8988T (cell line): Measurements from ENCODE around the gene MAGI1.
"Not testable (repeated sequence)": the region's sequence is repeated elsewhere in the genome, so short reads cannot be mapped to it uniquely, and the experiment has no call there.

Source experiments
- DNase-seq: peaks from one replicate; pipeline ENCODE4 v3.0.0; 2011

The MAGI1 gene

DNA sequence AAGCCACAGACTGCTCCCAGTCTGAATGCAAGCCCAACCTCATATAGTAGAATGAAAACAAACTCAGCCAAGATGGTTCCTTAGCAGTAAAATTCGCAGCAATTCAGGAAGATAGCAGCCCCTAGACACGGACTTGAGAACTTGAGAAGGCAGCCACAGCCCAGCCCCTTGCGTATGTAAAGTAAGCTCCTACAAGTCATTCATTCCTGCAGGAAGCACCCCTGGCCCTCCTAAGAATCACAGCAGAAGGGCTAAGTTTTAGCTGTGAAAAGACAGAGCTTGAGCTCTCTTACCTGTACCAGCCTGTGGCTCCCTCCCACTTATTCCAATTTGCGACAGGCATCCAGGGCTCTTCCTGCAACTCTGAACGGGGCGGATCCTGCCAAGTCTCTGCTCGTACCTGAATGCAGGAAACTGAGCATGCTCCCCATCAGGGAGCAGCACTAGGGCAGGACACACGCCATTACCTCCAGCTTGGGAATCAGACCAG, 136.4 kb downstream of the MAGI1 start:
- no peak for DNase-seq

DNA sequence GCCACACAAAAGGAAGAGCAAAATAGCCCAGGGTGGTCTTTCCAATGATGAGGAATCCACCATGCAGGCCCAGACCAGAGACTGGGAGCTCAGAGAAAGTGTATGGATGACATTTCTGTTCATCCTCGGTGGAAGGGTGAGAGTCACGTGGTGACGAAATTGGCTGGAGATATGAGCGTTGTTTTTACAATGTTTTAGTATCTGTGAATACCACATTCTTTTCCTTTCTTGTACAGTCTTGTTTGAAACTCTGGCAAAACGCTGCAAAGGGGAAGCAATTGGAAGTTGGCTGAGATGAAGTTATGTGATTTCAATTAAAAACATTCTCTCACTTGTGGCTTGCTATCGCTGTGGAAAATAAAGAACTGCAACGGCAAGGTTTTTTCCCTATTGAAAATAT, 137.5 kb downstream of the MAGI1 start:
- DNase-seq: no peak

DNA sequence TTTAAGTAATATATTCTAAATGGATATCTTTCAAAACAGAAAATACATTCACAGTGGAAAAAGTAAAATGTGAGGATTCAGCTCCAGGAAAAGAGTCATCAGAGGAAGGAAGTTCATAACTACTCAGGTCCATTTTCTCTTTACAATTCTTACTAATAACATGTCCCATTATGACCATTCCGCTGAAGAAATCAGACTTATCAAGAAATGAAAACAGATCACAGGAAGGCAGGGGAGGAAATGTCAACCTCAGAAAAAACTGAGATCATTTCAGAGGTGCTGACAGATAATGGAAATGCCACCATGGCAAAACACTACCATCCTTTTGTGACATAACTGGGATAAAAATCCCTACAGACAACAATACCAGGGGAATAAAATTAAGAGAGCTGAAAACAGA, 139.5 kb downstream of the MAGI1 start:
- no peak for DNase-seq

DNA sequence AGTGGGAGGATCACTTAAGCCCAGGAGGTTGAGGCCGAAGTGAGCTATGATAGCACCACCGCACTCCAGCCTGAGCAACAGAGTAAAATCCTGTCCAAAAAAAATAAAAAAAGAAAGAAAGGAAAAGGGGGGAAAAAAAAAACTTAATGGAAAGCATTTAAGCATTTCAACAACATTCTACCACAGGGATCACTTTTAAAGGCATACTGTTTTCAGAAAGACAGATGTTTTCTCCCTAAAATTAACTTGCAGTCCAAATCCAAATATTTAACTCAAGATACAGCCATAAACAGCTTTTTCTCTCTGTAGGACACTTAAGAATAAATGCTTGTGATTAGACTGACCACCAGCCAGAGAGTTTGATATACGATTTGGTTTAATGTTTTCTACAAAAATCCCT, 141.0 kb downstream of the MAGI1 start:
- DNase-seq: no peak

DNA sequence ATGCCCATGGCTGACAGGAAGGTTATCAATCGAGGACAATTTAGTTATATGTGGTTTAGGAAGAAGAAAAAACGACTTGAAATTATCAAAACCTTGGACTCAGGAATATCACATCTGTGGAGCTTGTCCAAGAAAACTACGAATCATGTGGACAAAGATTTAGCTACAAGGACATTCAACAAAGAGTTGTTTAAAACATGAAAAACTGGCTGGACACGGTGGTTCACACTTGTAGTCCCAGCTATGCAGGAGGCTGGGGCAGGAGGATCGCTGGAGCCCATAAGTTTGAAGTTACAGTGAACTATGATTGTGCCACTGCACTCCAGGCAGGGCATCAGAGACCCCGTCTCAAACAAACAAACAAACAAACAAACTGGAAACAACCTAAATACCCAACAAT, 142.4 kb downstream of the MAGI1 start:
- DNase-seq: no peak

DNA sequence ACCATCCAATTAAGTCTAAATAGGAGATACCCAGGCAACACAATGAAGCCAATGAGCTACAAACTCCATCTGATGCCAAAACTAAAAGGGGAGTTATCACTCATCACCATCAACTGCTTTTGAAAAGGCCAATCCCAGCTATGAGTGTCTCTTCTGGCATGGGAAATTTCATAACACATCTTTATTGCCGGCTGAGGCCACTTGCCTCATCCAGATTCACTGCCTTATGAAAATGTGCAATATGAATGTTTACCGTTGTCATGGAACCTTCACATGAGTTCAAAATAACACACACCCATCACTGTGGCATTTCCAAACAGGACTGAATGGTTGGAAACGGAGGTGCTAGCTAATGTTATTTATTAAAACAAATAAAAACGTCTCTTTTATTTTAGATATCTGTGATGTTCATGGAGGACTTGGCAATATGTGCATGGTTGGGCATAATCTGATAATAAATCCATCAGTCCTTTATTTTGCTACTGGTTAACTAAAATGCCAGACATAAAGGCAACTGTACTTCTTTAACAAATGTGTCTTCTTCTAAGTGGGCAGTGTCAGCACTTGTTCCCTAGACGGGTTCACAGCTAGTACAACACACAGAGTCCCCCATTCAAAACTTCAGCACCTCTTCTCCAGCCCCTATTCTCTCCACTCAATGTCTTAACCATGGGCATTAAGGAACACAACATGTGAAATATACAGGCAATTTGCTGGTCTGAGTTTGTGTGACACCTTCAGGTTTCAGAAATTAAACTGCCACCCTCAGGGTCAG, 143.9 kb downstream of the MAGI1 start:
- no peak for DNase-seq

DNA sequence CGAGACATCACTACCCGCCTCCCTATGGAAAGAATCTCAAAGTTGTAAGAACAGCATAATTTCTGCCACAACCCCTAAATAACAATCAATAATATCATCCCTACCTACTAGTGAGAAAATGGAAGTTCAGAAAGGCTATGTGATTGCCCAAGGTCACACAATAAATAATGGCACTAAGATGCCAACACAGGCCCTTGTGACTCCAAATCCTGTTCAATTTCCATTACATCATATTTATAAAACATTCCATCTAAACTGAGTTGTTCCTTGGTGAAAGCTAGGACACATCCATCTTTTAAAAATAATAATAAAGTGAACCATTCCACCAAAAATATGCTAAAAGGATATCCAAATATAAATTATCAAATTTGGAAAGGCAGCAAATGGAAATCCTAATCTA, 144.6 kb downstream of the MAGI1 start:
- no peak for DNase-seq

DNA sequence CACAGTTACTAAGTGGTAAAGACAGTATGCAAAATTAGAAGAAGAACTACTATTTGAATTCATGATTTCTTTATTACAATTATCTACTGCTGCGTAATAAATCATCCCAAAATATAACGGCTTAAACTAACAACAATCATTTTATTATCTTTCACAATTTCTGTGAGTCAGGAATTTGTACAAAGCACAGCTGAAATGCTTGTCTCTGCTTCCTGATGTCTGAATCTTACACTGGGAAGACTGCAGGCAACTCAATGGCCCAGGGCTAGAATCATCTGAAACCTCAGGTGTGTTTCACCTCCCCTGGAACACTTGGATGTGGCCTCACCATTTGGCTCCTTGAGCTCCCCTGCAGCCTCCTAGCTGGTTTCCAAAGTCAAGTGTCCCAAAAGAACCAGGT, 145.1 kb downstream of the MAGI1 start:
- no peak for DNase-seq

DNA sequence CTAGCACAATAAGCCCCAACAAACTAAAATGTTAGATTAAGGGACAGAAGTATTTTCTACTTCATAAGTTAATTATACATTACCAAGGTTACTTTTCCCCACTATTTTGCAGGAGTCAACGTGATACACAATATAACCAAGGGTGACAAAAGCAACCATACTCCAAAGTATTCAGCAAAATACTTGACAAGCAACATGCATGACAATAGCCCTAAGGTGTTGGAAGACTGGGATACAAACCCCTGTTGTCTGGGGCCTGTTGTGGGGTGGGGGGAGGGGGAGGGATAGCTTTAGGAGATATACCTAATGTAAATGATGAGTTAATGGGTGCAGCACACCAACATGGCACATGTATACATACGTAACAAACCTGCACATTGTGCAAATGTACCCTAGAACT, 147.2 kb downstream of the MAGI1 start:
- DNase-seq: not testable (repeated sequence)

DNA sequence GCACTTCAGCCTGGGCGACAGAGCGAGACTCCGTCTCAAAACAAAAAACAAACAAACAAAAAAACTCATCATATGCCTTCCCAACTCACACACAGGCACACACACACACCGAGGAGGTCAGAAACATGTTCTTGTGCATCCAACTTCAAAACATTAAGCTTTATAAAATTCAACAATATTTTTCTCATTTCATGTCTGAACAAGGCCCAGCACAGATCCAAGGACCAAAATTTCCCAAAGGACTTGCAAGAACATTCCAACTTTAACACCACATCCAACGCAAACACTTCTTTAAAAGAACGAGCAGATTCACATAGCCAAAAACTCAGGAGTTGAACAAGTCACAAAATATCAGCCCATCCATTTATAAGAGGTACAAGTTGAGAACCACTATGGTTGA, 148.4 kb downstream of the MAGI1 start:
- no peak for DNase-seq

DNA sequence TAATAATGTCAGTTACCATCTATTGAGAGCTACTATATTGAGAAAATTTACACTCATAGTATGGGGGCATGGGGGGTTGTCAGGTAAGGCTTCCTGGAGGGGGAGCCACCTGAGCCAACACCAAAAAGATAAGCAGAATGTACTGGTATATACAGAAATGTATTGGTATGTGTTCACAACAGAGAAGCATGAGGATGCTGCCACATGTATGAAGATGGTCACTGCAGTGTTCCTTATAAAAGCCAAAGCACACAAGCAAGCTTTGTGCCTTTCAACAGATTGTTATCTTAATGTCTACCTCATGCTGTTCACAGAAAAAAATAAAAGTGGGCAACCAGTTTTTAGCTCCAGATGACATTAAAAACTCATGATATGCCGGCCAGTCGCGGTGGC, 149.0 kb downstream of the MAGI1 start:
- DNase-seq: no peak

DNA sequence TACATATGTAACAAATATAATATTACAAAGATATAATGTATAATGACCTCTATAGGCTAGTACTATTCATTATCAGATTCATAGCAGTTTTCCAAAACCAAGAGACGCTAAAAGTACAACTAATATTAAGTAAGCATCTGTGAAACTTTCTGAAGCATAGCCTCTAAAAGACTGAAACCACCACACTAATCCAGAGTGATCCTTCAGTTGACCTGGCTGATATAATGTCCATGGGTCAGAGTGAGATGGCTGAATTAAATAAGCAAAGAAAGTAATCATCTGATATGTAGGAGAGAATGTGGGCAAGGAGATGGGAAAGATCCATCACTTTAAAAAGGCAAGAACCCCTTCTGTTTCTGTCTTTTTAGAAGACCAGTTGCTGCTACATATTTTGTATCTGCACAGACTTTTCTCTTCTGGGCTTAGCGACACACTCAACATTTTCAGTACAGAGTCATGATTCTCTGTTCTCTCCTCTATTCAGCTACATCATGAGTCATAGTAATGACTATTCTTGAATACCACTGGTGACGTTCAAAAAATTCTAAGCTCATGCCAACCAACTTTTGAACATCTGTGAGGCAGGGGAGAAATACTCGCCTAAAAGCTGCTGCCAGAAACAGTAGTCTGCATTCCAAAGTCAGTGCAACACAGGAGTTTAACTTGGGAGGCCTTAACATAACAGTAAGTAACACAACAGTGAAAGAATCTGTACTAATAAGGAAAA, 149.6 kb downstream of the MAGI1 start:
- peak; percentile 55 for DNase-seq

DNA sequence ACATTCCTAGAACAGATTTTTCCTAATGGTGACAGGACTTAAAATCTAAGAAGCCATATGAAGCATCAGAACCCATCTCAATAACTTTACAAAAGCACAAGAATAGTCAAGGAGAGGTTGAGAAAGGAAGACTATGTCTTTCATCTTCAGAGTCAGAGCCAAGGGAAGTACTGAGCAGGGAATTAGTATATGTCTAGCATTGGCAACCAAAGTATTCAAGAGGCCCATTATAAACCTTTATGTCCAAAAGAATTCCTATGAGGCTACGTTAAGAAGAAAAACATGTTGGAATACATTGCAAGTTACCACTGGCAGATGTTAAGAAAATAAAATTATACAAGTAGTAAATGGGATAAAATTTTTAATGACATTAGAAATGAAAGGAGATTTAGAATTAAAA, 150.5 kb downstream of the MAGI1 start:
- DNase-seq: no peak

DNA sequence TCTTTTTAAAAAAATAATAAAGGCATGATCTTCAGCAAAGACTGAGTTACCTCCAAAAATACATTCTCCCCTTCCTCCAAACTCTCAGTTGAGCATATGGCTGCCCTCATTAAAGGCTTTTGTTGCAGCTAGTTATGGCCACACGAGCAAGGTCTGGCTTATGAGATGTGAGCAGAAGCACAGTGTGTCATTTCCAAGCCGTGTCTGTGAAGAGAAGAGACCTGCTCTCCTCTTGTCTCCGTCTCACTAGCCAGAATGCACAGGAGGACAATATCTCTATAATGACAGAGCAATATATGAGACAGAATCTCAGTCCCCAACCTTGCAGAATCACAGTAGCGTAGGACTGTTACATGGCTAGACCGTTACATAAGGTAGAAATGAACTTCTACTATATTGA, 152.3 kb downstream of the MAGI1 start:
- DNase-seq: no peak

DNA sequence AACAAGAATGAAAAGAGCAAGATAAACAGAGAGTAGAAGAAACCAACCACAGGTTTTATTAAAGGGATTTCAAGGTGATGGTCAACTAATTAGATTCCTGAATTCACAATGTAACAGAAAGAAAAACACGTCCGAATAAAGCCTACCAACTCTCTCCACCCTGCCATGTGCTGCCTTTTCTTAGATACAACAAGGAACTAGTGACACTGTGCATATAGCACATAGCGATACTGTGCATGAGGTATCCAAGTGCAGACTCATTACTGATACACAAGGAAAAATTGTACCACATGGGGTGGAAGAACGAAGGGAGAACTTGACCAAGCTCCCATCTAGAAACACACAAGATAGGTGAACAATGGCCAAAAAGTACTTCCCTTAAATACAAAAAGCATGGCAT, 154.6 kb downstream of the MAGI1 start:
- DNase-seq: no peak

DNA sequence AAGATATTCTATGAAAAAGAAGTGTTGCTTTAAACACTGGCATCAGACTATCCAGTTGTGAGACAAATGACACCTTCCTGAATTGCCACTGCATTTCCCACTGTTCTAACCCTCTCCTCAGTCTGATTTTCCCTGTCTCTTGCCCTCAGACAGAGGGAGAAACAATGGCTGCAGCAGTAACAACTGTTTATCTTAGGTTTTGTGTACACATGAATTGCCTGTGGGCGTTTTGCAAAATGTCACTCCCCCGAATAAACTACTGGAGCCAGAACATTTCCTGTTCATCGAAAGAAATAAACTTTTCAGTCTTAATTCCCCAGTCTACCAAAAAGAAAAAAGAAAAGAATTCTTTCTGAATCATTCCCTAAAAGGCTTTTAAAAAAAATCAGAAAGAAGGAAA, 155.1 kb downstream of the MAGI1 start:
- DNase-seq: no peak

DNA sequence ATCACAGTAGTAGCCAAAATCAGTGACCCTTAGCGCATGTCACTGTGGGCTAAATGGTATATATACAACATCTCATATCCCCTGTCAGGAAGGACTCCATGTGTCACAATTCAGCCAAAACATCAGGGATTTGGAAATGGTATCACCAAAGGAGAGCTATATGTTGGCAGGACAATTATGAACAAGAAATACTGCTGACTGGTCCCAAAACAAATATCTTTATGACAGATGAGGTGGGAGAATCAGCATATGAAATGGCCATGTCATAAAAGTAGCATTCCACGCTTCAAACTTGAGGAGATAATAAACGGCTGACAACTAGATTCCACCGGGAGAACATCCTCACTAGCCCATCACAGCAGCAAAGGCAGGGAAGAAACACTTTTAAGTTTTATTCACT, 158.4 kb downstream of the MAGI1 start:
- no peak for DNase-seq

DNA sequence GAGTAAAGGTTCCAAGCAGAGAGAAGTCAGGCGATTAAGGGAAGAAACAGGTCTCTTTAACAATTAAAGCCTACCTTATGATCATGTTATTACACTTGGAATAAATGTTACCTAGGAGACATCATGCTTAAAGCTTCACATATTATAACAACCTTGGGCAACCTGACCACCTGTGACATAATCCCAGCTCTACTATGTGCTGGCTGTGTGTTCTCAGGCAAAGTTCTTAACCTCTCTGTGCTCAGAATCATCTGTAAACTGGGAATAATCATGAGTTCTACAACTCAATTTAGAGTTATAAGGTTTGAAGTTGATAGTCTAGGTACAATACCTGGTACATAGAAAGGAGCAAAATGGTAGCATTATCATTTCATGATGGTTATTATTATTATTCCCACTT, 159.3 kb downstream of the MAGI1 start:
- no peak for DNase-seq

DNA sequence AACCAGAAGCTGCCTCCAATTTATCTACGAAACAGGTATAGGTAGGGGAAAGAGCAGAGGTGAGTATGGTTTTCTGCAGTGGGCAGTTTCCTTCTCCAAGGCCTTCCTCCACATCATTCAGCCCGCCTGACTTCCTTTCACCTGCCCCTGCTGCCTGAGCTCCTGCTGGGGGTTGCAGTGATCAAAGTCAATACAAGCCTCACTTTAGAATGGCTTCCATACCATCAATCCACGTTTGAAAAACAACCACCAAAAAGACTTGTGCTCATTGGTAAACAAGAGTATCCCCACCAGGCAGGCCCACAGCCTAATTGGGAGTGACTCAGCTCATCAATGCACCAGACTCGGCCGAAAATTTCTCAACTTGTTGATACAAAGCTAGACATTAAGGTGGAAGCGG, 159.9 kb downstream of the MAGI1 start:
- DNase-seq: no peak

DNA sequence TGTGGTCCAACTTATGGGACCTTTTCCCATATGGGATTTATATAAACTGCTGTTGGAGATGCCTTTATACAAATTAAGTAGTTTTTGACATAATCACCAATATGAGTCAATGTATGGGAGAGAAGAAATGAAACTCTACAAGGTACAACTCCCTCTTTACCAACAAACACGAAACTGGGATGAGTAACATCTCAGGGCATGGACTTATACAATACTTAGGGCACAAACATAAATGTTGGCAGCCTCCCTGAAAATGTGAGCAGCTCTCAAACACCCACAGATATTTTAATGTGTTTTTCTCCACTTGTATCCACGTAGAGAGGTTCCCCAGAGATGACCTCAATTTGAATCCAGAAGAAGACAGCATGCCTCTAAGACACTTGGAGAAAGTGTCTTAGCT, 161.6 kb downstream of the MAGI1 start:
- no peak for DNase-seq

DNA sequence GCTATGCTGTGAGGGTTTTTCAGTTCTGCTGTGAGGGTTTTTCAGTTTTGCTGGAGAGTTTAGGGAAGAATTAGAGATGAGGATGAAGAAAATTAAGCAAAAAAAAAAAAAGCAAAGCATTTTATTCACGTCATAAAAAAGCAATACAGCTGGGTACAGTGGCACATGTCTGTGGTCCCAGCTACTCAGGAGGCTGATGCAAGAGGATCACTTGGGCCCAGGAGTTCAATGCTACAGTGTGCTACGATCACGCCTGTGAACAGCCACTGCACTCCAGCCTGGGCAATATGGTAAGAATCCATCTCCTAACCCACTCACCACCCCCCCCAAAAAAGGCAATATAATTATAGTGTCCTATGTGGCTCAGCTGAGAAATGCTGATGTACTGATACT, 162.7 kb downstream of the MAGI1 start:
- no peak for DNase-seq

DNA sequence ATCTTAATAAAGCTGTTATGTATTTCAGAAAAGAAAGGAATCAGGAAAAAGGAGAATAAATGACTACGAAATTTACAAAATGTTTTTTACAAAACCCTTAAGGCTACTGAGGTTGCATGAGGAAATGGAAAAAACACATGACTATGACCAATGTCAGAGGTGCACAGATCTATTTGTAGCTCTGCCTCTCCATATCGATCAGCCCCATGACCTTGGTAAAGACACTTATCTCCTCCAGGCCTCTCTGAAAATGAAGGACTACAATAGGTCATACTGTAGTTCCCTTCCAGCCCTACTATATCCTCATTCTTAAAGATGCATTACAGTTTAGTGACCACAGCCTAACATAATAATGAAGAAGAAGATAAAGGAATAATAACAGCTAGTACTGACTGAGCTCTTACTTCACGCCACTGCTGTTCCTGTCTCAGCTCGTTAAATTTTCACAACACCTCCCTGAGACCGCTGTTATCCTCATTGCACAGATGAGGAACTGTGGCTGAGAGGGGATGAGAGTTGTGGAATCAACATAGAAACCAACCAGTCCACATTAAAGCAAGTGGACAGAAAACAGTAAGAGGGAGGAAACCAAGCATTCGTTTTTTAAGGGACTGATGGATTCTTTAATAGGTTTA, 163.2 kb downstream of the MAGI1 start:
- no peak for DNase-seq

DNA sequence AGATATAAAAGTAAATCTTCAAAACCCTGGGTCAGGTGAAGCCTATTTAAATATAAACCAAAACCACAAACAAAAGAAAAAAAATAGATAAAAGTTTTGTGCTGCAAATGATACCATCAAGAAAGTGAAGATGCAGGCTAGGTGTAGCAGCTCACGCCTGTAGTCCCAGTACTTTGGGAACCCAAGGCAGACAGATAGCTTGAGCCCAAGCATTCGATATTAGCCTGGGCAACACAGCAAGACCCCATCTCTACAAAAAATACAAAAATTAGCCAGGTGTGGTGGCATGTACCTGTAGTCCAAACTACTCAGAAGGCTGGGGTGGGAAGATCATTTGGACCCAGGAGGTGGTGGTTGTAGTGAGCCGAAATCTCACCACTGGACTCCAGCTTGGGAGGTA, 164.8 kb downstream of the MAGI1 start:
- DNase-seq: no peak

DNA sequence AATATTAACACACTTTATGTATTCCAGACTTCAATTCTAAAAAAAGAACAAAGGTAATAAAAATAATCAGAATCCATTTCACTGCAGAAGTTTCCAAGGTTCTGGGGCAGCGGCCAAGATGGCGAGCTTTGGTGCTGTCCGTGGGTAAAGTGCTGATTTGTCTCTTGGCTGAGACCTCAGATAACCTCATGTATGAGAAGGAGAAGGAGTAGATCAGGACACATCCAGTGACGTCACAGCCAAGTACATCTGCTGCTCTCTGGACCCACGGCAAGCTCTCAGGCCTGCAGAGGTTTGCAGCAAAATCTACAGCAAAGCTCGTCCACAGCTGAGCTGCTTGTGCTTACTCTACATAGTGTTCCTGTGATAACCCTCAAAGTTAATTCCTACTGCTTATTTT, 165.7 kb downstream of the MAGI1 start:
- no peak for DNase-seq
